ENCODE measurements around the gene RHBDD3. TPM values are rescaled to one million over a fixed set of nuclear protein-coding genes. Genes with fewer than 3 reads are reported as not detected.

RHBDD3 gene
- total and polyA plus RNA-seq, 9 of the 15 experiments (the other 6 are each of a cell fraction or from before 2014, with no cell fraction given), result 0.32 to 35.6 (median 14.0) TPM

DNA sequence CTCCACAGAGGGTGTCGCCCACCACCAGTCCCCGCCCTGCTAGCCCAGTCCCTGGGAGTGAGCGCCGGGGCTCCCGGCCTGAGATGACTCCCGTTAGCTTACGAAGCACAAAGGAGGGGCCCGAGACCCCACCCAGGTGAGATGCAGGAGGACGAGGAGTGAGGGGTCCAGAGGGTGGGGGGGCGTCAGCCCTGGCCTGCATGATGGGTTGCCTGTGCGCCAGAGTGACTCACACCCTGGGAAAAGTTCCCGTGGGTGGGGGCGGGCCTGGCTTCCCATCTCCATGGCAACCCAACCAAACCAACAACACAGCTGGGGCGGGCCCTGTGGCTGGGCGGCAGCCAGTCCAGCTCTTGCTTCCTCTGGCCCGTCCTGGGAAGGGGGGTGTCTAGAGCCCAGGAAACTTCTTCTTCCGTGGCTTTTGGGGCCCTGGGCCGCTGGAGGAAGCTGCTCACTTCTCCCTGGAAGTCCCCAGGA, 43.1 kb upstream of the RHBDD3 start (continued):
- TF ChIP-seq ZKSCAN3 (CRISPR knock-in tag; IDR thresholded peaks at IDR 0.05) (no peak), SLC30A9 (CRISPR knock-in tag; IDR thresholded peaks at IDR 0.05) (no peak), RHOXF2B (CRISPR knock-in tag; conservative IDR thresholded peaks at IDR 0.05) (no peak), KLF13 (tag; IDR thresholded peaks at IDR 0.05; ENCODE audit: borderline replicate concordance, low read depth) (no peak), ZNF253 (CRISPR knock-in tag; conservative IDR thresholded peaks at IDR 0.05) (no peak), EP400 (IDR thresholded peaks at IDR 0.05) (no peak), SETDB1 (IDR thresholded peaks at IDR 0.05; ENCODE audit: low read length) (no peak), BMI1 (IDR thresholded peaks at IDR 0.05; ENCODE audit: low read length) (peak; percentile 76; the same call in 1 of the 2 replicates), NEUROD1 (IDR thresholded peaks at IDR 0.05; ENCODE audit: borderline replicate concordance, low read depth, low read length, partially characterized antibody) (peak; percentile 50), RAD51 (IDR thresholded peaks at IDR 0.05; ENCODE audit: borderline replicate concordance, low read depth) (no peak), ADNP (tag; IDR thresholded peaks at IDR 0.05) (no peak), ELF2 (CRISPR knock-in tag; IDR thresholded peaks at IDR 0.05) (no peak), DPF2 (IDR thresholded peaks at IDR 0.05) (peak; percentile 69; the same call in 1 of the 2 replicates), ZBTB7A (IDR thresholded peaks at IDR 0.05; ENCODE audit: borderline replicate concordance, control insufficient read depth, low read depth, low read length) (peak; percentile 89), SUPT5H (IDR thresholded peaks at IDR 0.05) (no peak), HDGF (IDR thresholded peaks at IDR 0.05) (no peak), NR1H2 (CRISPR knock-in tag; IDR thresholded peaks at IDR 0.05) (no peak)
- TF ChIP-seq, protein P1, sequence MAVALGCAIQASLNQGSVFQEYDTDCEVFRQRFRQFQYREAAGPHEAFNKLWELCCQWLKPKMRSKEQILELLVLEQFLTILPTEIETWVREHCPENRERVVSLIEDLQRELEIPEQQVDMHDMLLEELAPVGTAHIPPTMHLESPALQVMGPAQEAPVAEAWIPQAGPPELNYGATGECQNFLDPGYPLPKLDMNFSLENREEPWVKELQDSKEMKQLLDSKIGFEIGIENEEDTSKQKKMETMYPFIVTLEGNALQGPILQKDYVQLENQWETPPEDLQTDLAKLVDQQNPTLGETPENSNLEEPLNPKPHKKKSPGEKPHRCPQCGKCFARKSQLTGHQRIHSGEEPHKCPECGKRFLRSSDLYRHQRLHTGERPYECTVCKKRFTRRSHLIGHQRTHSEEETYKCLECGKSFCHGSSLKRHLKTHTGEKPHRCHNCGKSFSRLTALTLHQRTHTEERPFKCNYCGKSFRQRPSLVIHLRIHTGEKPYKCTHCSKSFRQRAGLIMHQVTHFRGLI (CRISPR knock-in tag; IDR thresholded peaks at IDR 0.05), result no peak
- TF ChIP-seq, protein P2, sequence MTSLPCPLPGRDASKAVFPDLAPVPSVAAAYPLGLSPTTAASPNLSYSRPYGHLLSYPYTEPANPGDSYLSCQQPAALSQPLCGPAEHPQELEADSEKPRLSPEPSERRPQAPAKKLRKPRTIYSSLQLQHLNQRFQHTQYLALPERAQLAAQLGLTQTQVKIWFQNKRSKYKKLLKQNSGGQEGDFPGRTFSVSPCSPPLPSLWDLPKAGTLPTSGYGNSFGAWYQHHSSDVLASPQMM (CRISPR knock-in tag; IDR thresholded peaks at IDR 0.05), result no peak
- TF ChIP-seq, protein P3, sequence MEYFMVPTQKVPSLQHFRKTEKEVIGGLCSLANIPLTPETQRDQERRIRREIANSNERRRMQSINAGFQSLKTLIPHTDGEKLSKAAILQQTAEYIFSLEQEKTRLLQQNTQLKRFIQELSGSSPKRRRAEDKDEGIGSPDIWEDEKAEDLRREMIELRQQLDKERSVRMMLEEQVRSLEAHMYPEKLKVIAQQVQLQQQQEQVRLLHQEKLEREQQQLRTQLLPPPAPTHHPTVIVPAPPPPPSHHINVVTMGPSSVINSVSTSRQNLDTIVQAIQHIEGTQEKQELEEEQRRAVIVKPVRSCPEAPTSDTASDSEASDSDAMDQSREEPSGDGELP (CRISPR knock-in tag; IDR thresholded peaks at IDR 0.05; ENCODE audit: borderline replicate concordance), result peak; percentile 97
- TF ChIP-seq, protein P4, sequence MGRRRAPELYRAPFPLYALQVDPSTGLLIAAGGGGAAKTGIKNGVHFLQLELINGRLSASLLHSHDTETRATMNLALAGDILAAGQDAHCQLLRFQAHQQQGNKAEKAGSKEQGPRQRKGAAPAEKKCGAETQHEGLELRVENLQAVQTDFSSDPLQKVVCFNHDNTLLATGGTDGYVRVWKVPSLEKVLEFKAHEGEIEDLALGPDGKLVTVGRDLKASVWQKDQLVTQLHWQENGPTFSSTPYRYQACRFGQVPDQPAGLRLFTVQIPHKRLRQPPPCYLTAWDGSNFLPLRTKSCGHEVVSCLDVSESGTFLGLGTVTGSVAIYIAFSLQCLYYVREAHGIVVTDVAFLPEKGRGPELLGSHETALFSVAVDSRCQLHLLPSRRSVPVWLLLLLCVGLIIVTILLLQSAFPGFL (CRISPR knock-in tag; IDR thresholded peaks at IDR 0.05), result no peak
- TF ChIP-seq, protein P5, sequence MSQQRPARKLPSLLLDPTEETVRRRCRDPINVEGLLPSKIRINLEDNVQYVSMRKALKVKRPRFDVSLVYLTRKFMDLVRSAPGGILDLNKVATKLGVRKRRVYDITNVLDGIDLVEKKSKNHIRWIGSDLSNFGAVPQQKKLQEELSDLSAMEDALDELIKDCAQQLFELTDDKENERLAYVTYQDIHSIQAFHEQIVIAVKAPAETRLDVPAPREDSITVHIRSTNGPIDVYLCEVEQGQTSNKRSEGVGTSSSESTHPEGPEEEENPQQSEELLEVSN (IDR thresholded peaks at IDR 0.05; ENCODE audit: borderline replicate concordance in 1 of 2, extremely low read depth in 1 of 2, insufficient read depth in 1 of 2, insufficient read length in 1 of 2, low read depth in 1 of 2, low read length in 1 of 2, poor library complexity in 1 of 2, severe bottlenecking in 1 of 2), result no peak
- TF ChIP-seq, protein P6, sequence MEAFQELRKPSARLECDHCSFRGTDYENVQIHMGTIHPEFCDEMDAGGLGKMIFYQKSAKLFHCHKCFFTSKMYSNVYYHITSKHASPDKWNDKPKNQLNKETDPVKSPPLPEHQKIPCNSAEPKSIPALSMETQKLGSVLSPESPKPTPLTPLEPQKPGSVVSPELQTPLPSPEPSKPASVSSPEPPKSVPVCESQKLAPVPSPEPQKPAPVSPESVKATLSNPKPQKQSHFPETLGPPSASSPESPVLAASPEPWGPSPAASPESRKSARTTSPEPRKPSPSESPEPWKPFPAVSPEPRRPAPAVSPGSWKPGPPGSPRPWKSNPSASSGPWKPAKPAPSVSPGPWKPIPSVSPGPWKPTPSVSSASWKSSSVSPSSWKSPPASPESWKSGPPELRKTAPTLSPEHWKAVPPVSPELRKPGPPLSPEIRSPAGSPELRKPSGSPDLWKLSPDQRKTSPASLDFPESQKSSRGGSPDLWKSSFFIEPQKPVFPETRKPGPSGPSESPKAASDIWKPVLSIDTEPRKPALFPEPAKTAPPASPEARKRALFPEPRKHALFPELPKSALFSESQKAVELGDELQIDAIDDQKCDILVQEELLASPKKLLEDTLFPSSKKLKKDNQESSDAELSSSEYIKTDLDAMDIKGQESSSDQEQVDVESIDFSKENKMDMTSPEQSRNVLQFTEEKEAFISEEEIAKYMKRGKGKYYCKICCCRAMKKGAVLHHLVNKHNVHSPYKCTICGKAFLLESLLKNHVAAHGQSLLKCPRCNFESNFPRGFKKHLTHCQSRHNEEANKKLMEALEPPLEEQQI (IDR thresholded peaks at IDR 0.05), result no peak

All from K562 (cell line).